Hepatocyte (in vitro differentiated cells): ENCODE results near the gene HSP90B1.

Experiments
- EZH2 ChIP-seq: fragments of 200-600 bp; sonication (generic); IDR thresholded peaks from 2 replicates; pipeline ENCODE4 v1.6.1; 2016; ENCODE audit warnings: antibody characterized with exemption, mild to moderate bottlenecking, borderline replicate concordance
- EZH2phosphoT487 ChIP-seq: fragments of 200-600 bp; sonication (generic); IDR thresholded peaks from one replicate; pipeline ENCODE4 v1.6.1; 2018; ENCODE audit warnings: antibody characterized with exemption, mild to moderate bottlenecking, low read depth, moderate library complexity; ENCODE audit not compliant: unreplicated experiment, severe bottlenecking
- TF ChIP-seq, protein P1 (sequence below): fragments of 200-600 bp; sonication (generic); IDR thresholded peaks from 2 replicates; pipeline ENCODE4 v1.5.1; 2016; ENCODE audit warnings: antibody characterized with exemption, mild to moderate bottlenecking; ENCODE audit not compliant: poor library complexity

DNA sequence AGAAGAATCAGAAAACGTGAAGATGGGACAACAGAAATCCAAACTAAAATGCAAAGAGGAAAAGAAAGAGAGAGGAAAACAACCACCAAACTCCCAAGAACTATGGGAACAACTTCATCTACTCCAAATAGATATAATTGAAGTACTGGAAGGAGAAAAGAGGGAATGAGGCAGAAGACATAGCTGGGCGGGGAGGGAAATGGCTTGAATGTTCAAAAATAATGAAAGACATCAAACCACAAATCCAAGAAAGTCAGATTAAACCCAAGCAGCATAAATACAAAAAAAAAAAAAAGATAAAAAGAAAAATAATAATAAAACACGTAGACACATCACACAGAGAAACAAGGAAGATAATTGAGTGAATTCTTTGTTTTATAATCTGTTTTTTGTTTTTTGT is 12.3 kb upstream of the HSP90B1 start:
- TF ChIP-seq EZH2phosphoT487: no peak
- TF ChIP-seq, protein P1, sequence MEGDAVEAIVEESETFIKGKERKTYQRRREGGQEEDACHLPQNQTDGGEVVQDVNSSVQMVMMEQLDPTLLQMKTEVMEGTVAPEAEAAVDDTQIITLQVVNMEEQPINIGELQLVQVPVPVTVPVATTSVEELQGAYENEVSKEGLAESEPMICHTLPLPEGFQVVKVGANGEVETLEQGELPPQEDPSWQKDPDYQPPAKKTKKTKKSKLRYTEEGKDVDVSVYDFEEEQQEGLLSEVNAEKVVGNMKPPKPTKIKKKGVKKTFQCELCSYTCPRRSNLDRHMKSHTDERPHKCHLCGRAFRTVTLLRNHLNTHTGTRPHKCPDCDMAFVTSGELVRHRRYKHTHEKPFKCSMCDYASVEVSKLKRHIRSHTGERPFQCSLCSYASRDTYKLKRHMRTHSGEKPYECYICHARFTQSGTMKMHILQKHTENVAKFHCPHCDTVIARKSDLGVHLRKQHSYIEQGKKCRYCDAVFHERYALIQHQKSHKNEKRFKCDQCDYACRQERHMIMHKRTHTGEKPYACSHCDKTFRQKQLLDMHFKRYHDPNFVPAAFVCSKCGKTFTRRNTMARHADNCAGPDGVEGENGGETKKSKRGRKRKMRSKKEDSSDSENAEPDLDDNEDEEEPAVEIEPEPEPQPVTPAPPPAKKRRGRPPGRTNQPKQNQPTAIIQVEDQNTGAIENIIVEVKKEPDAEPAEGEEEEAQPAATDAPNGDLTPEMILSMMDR: no peak
- TF ChIP-seq EZH2: no peak
